ENCODE results near the gene JADE2. TPM values are rescaled to one million over a fixed set of nuclear protein-coding genes. Genes with fewer than 3 reads are reported as not detected.

Gene JADE2
- total RNA-seq, 1 donor from 2014 or later = 30.3 TPM

DNA sequence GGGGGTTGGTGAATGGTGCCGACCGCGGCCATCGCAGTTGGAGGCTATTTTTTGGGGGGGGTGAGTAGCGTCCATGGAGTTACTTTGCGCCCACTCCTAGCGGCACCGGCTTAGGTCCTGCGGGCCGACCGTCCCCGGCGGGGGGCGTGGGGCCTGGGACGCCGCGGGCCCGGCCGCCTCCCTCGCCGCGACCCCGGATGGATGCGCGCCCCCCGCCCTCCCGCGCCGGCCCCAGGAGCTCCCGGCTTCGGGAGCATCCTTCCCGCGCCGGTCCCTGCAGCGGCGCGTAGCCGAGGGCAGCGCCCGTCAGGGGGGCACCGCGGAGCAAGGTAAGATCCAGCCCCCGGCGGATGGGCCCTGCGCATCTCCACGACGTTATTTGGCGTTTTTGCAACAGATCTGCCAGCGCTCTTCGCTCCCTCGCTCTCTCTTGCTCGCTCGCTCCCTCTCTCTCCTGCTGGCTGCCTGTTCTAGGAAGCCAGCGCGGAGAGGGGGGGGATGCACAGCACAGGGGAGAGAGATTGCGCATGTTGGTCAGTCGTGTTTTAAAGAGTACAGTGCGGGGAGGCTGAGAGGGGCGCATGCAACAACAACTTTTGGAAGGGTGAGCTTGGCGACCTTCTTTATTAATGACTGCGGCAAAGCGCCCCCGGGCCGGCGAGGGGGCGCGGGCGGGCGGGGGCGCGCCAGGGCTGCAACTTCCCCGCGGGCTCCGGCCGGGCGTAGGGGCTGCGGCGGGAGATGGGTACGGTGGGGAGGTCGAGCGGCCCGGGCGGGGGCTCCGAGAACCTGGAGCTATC is 413 bp downstream of the JADE2 start:
- peaks cover 2% of the 10 kb centered on the region for H3K27me3 Mint-ChIP-seq (ENCODE audit: low read depth, unreplicated experiment)
- FAIRE-seq = no peak
- peak overlapping the region; percentile 36 for H3K27ac Mint-ChIP-seq (ENCODE audit: unreplicated experiment)
- Histone ChIP-seq H3K9ac (ENCODE audit: low read length) (peak overlapping the region; percentile 80), H3K4me3 (ENCODE audit: insufficient read depth, low read depth, low read length) (peak overlapping the region; percentile 74), H3K27ac (ENCODE audit: low read depth, low read length) (peak overlapping the region; percentile 23), H3K27me3 (ENCODE audit: insufficient read depth, low read length) (peaks cover 12% of the 10 kb centered on the region), H3K4me1 (ENCODE audit: insufficient read depth, low read length) (peaks cover 14% of the 10 kb centered on the region), H3K4me2 (ENCODE audit: low read length) (peak overlapping the region; percentile 93), H3K36me3 (ENCODE audit: insufficient read depth, low read length) (no peaks in the 10 kb centered on the region), H4K20me1 (ENCODE audit: insufficient read depth, low read length) (peaks cover 24% of the 10 kb centered on the region), H3K9me3 (ENCODE audit: insufficient read depth, low read depth, low read length) (no peaks in the 10 kb centered on the region), H3K79me2 (ENCODE audit: insufficient read depth, low read length) (peaks cover 22% of the 10 kb centered on the region), H2AFZ (ENCODE audit: low read depth, low read length) (peak overlapping the region; percentile 80)
- peak; percentile 79 for DNase-seq (ENCODE audit: low read depth)
- peak overlapping the region; percentile 94 for H3K4me3 Mint-ChIP-seq (ENCODE audit: unreplicated experiment)
- peaks cover 19% of the 10 kb centered on the region for H3K4me1 Mint-ChIP-seq (ENCODE audit: low read depth, unreplicated experiment)
- H3K9me3 Mint-ChIP-seq (ENCODE audit: unreplicated experiment) = no peaks in the 10 kb centered on the region
- no peak for TF ChIP-seq EZH2 (IDR thresholded peaks at IDR 0.05; ENCODE audit: insufficient read depth, low read length)
- TF ChIP-seq, protein P1, sequence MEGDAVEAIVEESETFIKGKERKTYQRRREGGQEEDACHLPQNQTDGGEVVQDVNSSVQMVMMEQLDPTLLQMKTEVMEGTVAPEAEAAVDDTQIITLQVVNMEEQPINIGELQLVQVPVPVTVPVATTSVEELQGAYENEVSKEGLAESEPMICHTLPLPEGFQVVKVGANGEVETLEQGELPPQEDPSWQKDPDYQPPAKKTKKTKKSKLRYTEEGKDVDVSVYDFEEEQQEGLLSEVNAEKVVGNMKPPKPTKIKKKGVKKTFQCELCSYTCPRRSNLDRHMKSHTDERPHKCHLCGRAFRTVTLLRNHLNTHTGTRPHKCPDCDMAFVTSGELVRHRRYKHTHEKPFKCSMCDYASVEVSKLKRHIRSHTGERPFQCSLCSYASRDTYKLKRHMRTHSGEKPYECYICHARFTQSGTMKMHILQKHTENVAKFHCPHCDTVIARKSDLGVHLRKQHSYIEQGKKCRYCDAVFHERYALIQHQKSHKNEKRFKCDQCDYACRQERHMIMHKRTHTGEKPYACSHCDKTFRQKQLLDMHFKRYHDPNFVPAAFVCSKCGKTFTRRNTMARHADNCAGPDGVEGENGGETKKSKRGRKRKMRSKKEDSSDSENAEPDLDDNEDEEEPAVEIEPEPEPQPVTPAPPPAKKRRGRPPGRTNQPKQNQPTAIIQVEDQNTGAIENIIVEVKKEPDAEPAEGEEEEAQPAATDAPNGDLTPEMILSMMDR (IDR thresholded peaks at IDR 0.05; ENCODE audit: insufficient read depth, low read depth, low read length) = no peak
- no peaks in the 10 kb centered on the region for H3K36me3 Mint-ChIP-seq (ENCODE audit: low read depth, unreplicated experiment)

DNA sequence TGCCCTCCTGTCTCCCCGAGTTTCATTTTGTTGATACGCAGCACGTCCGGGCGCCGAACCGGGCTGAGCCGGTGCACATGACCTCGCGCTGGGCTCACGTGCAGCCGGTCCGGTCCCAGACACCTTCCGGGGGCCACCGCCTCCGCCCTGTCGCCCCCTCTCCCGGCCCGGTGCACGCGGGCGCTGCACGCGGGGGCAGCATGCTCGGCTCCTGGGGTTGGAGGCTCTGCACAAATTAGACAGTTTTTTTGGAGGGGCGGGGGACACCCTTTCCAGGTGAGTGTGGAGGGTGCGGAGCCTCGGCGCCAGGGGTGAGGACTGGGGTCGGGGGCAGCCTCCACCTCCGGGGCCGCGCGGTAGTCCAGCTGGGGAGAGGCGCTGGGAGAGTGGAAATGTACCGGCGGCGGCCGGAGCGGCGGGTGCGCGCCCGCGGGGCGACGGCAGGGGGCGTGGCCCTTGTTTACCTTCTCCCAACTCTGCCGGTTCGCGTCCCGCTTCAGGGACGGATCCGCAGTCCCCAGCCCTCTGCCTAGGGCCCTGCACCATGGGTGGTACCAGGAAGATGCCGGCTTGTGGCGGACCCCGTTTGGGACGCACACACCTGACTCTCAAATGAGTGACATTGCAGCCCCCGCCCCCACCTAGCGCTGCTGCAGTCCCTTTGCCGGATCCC is 1.1 kb downstream of the JADE2 start:
- peak overlapping the region; percentile 74 for H3K4me3 ChIP-seq (ENCODE audit: insufficient read depth, low read depth, low read length)
- peak overlapping the region; percentile 93 for H3K4me2 ChIP-seq (ENCODE audit: low read length)
- H3K4me3 Mint-ChIP-seq (ENCODE audit: unreplicated experiment) = peak overlapping the region; percentile 88
- H3K36me3 Mint-ChIP-seq (ENCODE audit: low read depth, unreplicated experiment) = no peaks in the 10 kb centered on the region
- no peak for FAIRE-seq
- peaks cover 14% of the 10 kb centered on the region for H3K4me1 ChIP-seq (ENCODE audit: insufficient read depth, low read length)
- no peak overlapping the region for H3K27ac Mint-ChIP-seq (ENCODE audit: unreplicated experiment)
- peak; percentile 14 for DNase-seq (ENCODE audit: low read depth)
- H3K27me3 ChIP-seq (ENCODE audit: insufficient read depth, low read length) = peaks cover 6% of the 10 kb centered on the region
- H3K9me3 ChIP-seq (ENCODE audit: insufficient read depth, low read depth, low read length) = no peaks in the 10 kb centered on the region
- no peaks in the 10 kb centered on the region for H3K36me3 ChIP-seq (ENCODE audit: insufficient read depth, low read length)
- TF ChIP-seq, protein P1 (IDR thresholded peaks at IDR 0.05; ENCODE audit: insufficient read depth, low read depth, low read length) = no peak
- TF ChIP-seq EZH2 (IDR thresholded peaks at IDR 0.05; ENCODE audit: insufficient read depth, low read length) = no peak
- H3K27me3 Mint-ChIP-seq (ENCODE audit: low read depth, unreplicated experiment) = no peaks in the 10 kb centered on the region
- no peaks in the 10 kb centered on the region for H3K9me3 Mint-ChIP-seq (ENCODE audit: unreplicated experiment)
- H3K79me2 ChIP-seq (ENCODE audit: insufficient read depth, low read length) = peaks cover 27% of the 10 kb centered on the region
- peaks cover 22% of the 10 kb centered on the region for H3K4me1 Mint-ChIP-seq (ENCODE audit: low read depth, unreplicated experiment)
- H2AFZ ChIP-seq (ENCODE audit: low read depth, low read length) = peak overlapping the region; percentile 80
- H3K9ac ChIP-seq (ENCODE audit: low read length) = peak overlapping the region; percentile 80
- peaks cover 26% of the 10 kb centered on the region for H4K20me1 ChIP-seq (ENCODE audit: insufficient read depth, low read length)
- H3K27ac ChIP-seq (ENCODE audit: low read depth, low read length) = no peak overlapping the region
